ENCODE results near the gene CLCN6.

CLCN6 gene

GRCh38 chr1:11860083-11860482 lies 54.1 kb downstream of the CLCN6 start:
- TF ChIP-seq YY1 (IDR thresholded peaks at IDR 0.05; ENCODE audit: low read depth) = no peak
- TF ChIP-seq TAF1 (IDR thresholded peaks at IDR 0.05; ENCODE audit: low read depth) = no peak

DNA sequence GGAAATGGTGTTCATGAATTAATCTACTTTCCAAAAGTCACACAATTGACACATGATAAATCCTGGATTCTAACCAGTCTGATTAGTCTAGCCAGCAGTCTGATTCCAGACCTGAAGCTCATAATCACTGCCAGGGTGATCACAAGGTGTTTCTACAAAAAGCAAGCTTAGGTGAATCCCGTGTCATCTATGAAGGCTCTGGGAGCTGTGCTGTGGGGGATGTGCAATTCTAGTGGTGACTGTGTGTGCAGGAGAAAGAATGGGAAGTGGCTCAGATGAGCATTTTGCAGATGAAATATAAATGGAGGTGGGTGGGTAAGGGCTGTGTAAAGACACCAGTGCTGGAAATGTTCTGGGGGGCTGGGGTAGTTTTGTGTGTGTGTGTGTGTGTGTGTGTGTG lies 54.6 kb downstream of the CLCN6 start:
- TF ChIP-seq ZBTB7A (IDR thresholded peaks at IDR 0.05; ENCODE audit: low read depth) (no peak), NFIC (IDR thresholded peaks at IDR 0.05) (no peak), RAD21 (IDR thresholded peaks at IDR 0.05; ENCODE audit: low read depth) (no peak), TEAD4 (IDR thresholded peaks at IDR 0.05) (no peak), CEBPB (IDR thresholded peaks at IDR 0.05) (no peak), MAX (IDR thresholded peaks at IDR 0.05) (no peak), TAF1 (IDR thresholded peaks at IDR 0.05; ENCODE audit: low read depth) (no peak), YY1 (IDR thresholded peaks at IDR 0.05; ENCODE audit: low read depth) (no peak), TCF12 (IDR thresholded peaks at IDR 0.05; ENCODE audit: low read depth) (no peak), CREB1 (IDR thresholded peaks at IDR 0.05; ENCODE audit: low read depth) (no peak), REST (IDR thresholded peaks at IDR 0.05; ENCODE audit: low read depth) (no peak)
- TF ChIP-seq, protein P1, sequence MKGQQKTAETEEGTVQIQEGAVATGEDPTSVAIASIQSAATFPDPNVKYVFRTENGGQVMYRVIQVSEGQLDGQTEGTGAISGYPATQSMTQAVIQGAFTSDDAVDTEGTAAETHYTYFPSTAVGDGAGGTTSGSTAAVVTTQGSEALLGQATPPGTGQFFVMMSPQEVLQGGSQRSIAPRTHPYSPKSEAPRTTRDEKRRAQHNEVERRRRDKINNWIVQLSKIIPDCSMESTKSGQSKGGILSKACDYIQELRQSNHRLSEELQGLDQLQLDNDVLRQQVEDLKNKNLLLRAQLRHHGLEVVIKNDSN (IDR thresholded peaks at IDR 0.05) = no peak

DNA sequence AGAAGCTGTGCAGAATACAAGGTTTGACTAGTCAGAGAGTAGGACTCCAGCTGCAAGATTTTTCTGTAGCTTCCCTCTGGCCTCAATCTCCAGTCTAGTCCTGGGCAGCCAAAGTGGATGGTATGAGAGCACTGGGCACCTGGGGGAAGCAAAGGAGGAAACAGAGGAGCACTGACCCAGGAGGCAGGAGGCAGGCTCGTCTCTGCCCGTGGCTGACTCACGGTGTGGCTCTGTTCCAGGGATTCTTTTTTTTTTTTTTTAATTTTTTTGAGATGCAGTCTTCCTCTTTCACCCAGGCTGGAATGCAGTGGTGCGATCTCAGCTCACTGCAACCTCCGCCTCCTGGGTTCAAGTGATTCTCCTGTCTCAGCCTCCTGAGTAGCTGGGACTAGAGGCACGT lies 56.9 kb downstream of the CLCN6 start:
- TF ChIP-seq, protein P1 (IDR thresholded peaks at IDR 0.05) = no peak
- TF ChIP-seq NFIC (IDR thresholded peaks at IDR 0.05) (peak; percentile 57; the same call in 1 of the 2 replicates), YY1 (IDR thresholded peaks at IDR 0.05; ENCODE audit: low read depth) (no peak), TCF12 (IDR thresholded peaks at IDR 0.05; ENCODE audit: low read depth) (no peak)

DNA sequence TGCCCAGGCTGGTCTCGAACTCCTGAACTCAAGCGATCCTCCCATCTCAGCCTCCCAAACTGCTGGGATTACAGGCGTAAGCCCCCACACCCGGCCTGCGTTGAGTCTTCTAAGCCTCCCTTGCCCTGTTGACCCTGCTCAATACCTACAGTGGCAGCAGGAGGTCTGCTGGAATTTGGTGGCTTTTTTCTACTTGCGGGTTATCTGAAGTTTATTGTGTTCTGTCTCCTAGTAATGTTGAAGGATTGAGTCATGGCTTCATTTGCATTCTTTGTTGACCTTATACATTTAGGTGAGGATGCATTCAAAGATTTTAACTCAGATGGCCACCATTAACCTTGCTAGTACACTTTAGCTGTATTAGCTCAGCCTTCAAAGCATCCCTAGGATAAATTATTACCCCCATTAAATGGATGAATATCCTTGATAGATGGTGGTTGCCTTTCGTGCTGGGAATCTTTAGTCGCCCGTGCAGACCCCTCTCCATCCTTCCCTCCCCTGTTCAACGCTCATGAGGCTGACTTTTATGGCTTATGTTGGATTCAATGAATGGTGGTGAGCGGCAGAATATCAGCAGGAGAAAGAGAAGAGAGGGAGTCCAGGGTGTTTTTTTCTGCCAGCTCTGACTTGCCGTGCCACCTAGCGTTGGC lies 62.5 kb downstream of the CLCN6 start:
- TF ChIP-seq TEAD4 (IDR thresholded peaks at IDR 0.05) (no peak), EP300 (IDR thresholded peaks at IDR 0.05; ENCODE audit: borderline replicate concordance) (no peak), RAD21 (IDR thresholded peaks at IDR 0.05; ENCODE audit: low read depth) (no peak)

DNA sequence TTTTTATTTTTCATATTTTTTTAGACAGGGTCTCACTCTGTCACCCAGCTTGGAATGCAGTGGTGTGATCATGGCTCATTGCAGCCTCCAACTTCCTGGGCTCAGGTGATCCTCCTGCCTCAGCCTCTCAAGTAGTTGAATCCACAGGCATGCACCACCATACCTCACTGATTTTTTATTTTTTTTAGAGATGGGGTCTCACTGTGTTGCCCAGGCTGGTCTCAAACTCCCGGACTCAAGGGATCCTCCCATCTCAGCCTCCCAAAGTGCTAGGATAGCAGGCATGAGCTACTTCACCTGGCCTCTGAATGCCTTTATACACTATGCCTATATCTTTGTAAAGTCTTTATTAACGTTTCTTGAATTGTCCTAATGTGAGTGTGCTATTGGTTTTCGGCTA lies 63.1 kb downstream of the CLCN6 start:
- no peak for TF ChIP-seq YY1 (IDR thresholded peaks at IDR 0.05; ENCODE audit: low read depth)
- no peak for TF ChIP-seq TCF12 (IDR thresholded peaks at IDR 0.05; ENCODE audit: low read depth)
- TF ChIP-seq RAD21 (IDR thresholded peaks at IDR 0.05; ENCODE audit: low read depth) = no peak
- no peak for TF ChIP-seq EGR1 (IDR thresholded peaks at IDR 0.05)
- no peak for TF ChIP-seq ZBTB7A (IDR thresholded peaks at IDR 0.05; ENCODE audit: low read depth)
- TF ChIP-seq FOXM1 (IDR thresholded peaks at IDR 0.05; ENCODE audit: borderline replicate concordance, low read depth) = no peak
- no peak for TF ChIP-seq NFIC (IDR thresholded peaks at IDR 0.05)

DNA sequence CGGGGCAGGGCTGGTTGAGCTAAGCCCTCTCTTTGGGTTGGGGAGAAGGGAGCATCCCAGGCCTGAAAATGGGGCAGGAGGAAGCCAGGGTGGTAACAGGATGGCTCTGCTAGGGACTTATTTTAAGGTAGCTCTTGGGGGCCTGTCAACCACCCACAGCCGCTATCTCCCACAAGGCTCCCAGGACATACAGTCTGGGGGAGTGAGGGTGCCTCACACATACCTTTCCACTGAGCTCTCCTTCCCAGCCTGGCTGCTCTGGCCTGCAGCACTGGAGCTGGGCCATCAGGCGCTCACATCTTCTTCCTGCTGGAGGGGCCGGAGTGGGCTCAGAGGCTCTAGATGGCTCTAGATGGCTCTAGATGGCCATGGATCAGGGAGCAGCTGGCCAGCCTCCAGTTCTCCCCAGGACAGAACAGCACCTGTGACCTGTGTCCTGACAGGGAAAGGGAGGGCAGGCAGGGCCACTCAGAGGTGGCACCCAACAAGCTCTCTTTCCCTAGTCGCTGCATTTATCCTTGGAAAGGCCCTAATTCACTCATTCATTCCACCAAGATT lies 63.7 kb downstream of the CLCN6 start:
- TF ChIP-seq FOXM1 (IDR thresholded peaks at IDR 0.05; ENCODE audit: borderline replicate concordance, low read depth) (no peak), EP300 (IDR thresholded peaks at IDR 0.05; ENCODE audit: borderline replicate concordance) (no peak), TCF12 (IDR thresholded peaks at IDR 0.05; ENCODE audit: low read depth) (no peak), TAF1 (IDR thresholded peaks at IDR 0.05; ENCODE audit: low read depth) (no peak), RAD21 (IDR thresholded peaks at IDR 0.05; ENCODE audit: low read depth) (no peak), ZBTB7A (IDR thresholded peaks at IDR 0.05; ENCODE audit: low read depth) (no peak), CEBPB (IDR thresholded peaks at IDR 0.05) (no peak)
- TF ChIP-seq, protein P1 (IDR thresholded peaks at IDR 0.05) = no peak

DNA sequence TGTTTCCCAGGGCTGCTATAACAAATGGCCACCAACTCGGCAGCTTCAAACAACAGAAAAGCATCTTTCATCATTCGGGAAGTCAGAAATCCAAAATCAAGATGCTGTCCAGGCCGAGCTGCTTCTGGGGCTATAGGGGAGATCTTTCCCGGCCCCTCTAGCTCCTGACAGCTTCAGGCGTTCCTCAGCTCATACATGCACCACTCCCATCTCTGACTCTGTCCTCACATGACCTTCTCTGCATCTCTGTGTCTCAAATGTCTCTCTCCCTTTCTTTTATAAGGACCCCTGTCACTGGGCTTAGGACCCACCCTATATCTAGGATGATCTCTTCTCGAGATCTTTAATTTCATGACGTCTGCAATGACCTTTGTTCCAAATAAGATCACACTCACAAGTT lies 66.6 kb downstream of the CLCN6 start:
- TF ChIP-seq EP300 (IDR thresholded peaks at IDR 0.05; ENCODE audit: borderline replicate concordance) (no peak), NFIC (IDR thresholded peaks at IDR 0.05) (no peak)

DNA sequence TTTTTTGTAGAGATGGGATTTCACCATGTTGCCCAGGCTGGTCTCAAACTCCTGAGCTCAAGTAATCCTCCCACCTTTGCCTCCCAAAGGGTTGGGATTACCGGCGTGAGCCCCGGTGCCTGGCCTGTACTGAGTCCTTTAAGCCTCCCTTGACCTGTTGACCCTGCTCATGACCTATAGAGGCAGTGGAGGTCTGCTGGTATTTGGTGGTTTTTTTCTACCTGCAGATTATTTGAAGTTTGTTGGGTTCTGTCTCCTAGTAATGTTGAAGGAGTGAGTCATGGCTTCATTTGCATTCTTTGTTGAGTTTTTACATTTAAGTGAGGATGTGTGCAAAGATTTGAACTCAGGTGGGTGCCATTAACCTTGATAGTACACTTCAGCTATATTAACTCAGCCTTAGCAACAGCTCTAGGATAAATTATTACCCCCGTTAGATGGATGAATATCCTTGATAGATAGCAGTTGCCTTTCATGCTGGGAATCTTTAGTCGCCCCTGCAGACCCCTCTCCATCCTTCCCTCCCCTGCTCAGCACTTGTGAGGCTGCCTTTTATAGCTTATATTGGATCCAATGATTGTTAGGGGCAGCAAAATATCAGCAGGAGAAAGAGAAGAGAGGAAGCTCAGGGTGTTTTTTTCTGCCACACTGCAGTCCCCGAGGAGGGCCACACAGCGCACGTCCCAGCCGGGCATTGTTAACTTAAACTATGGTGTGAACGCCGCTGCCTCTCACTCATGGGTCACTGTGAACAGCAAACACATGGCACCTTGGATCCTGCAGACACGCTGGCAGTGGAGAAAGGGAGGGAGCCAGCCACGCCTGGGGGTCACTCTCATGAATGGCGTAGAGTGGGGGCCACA lies 67.6 kb downstream of the CLCN6 start:
- TF ChIP-seq TCF12 (IDR thresholded peaks at IDR 0.05; ENCODE audit: low read depth) = no peak

Data from Ishikawa (cell line).